IMR-90 (cell line): ENCODE results near the gene RNU6-7. TPM values are rescaled to one million over a fixed set of nuclear protein-coding genes. Genes with fewer than 3 reads are reported as not detected.

Experiments used
- ATAC-seq: fragments of 200-7000 bp; cut with Tn5 transposase; 2 replicates; pipeline ENCODE4 v1.9.1; 2020; ENCODE audit warnings: low read depth, mild to moderate bottlenecking, moderate library complexity
- BruUV-seq: library from RNA; stranded (reverse); fragments of 400-500 nt; replicated peaks from 2 replicates; lab custom pipeline; 2021; lab: Mats Ljungman, UMichigan
- CTCF ChIA-PET: fragments of 300-600 bp; formaldehyde crosslinking; extraction: SDS; loops from one replicate; lab custom pipeline; 2021; ENCODE audit warnings: antibody characterized with exemption; lab: Yijun Ruan, JAX
- POLR2A ChIA-PET: fragments of 300-600 bp; sonication (Branson Sonifier 250); formaldehyde crosslinking; loops from one replicate; lab custom pipeline; 2022; ENCODE audit warnings: antibody characterized with exemption; ENCODE audit not compliant: unreplicated experiment; lab: Charles Lee
- DNase-seq: peaks from one replicate; pipeline ENCODE4 v3.0.0; 2013
- H2AFZ ChIP-seq: replicated peaks from 2 replicates; pipeline ENCODE3; 2013; ENCODE audit warnings: low read length, mild to moderate bottlenecking; ENCODE audit not compliant: poor library complexity
- H2AK5ac ChIP-seq: 2 replicates; pipeline ENCODE4 v1.6.1; 2013; ENCODE audit warnings: low read depth, low read length, inconsistent platforms
- H2AK9ac ChIP-seq: replicated peaks from 2 replicates; pipeline ENCODE3; 2013; ENCODE audit warnings: mild to moderate bottlenecking, low read depth, low read length, moderate library complexity; ENCODE audit not compliant: poor library complexity
- H2BK120ac ChIP-seq: 2 replicates; pipeline ENCODE4 v1.6.1; 2013; ENCODE audit warnings: low read depth, low read length, inconsistent platforms
- H2BK15ac ChIP-seq: 3 replicates; pipeline ENCODE4 v1.6.1; 2013; ENCODE audit warnings: low read depth, low read length, inconsistent platforms
- H2BK20ac ChIP-seq: 2 replicates; pipeline ENCODE4 v1.6.1; 2013; ENCODE audit warnings: low read depth, mild to moderate bottlenecking, inconsistent platforms, low read length, moderate library complexity
- H2BK5ac ChIP-seq: 2 replicates; pipeline ENCODE4 v1.6.1; 2013; ENCODE audit warnings: mild to moderate bottlenecking, low read depth, low read length, inconsistent platforms; ENCODE audit not compliant: poor library complexity, severe bottlenecking
- H3K14ac ChIP-seq: replicated peaks from 2 replicates; pipeline ENCODE4 v1.6.1; 2013; ENCODE audit warnings: low read depth, low read length, inconsistent platforms
- H3K18ac ChIP-seq: 2 replicates; pipeline ENCODE4 v1.6.1; 2013; ENCODE audit warnings: low read depth, low read length, control low read depth
- H3K23ac ChIP-seq: 2 replicates; pipeline ENCODE4 v1.6.1; 2013; ENCODE audit warnings: low read depth, low read length, inconsistent platforms
- H3K27ac ChIP-seq: 2 replicates; pipeline ENCODE4 v1.5.1; 2013; ENCODE audit warnings: mild to moderate bottlenecking, control low read depth, low read length; ENCODE audit not compliant: insufficient read depth
- H3K27me3 ChIP-seq: 2 replicates; pipeline ENCODE4 v1.6.1; 2013; ENCODE audit warnings: low read length; ENCODE audit not compliant: control insufficient read depth, insufficient read depth
- H3K36me3 ChIP-seq: 2 replicates; pipeline ENCODE4 v1.6.1; 2013; ENCODE audit warnings: low read length, mixed read lengths; ENCODE audit not compliant: control insufficient read depth, insufficient read depth
- H3K4ac ChIP-seq: 2 replicates; pipeline ENCODE4 v1.6.1; 2013; ENCODE audit warnings: low read depth, low read length, inconsistent platforms
- H3K4me1 ChIP-seq: 2 replicates; pipeline ENCODE4 v1.6.1; 2013; ENCODE audit warnings: low read length, mixed read lengths; ENCODE audit not compliant: control insufficient read depth, insufficient read depth
- H3K4me2 ChIP-seq: 2 replicates; pipeline ENCODE4 v1.6.1; 2013; ENCODE audit warnings: low read depth, mild to moderate bottlenecking, control low read depth, low read length, moderate library complexity
- H3K4me3 ChIP-seq: 2 replicates; pipeline ENCODE4 v1.5.1; 2013; ENCODE audit warnings: low read depth, mild to moderate bottlenecking, control low read depth, low read length, moderate library complexity; ENCODE audit not compliant: insufficient read depth
- H3K56ac ChIP-seq: 2 replicates; pipeline ENCODE4 v1.6.1; 2013; ENCODE audit warnings: low read length, inconsistent platforms; ENCODE audit not compliant: insufficient read depth; ENCODE audit errors: extremely low read depth
- H3K79me1 ChIP-seq, 2 experiments: 2 replicates each; pipeline ENCODE4 v1.6.1; 2013; ENCODE audit warnings: low read length in 2 of 2, inconsistent platforms in 1 of 2, low read depth in 1 of 2
- H3K9ac ChIP-seq: 2 replicates; pipeline ENCODE4 v1.6.1; 2013; ENCODE audit warnings: low read depth, low read length, control low read depth
- H3K9me1 ChIP-seq: 2 replicates; pipeline ENCODE4 v1.6.1; 2013; ENCODE audit warnings: low read length, inconsistent platforms; ENCODE audit not compliant: insufficient read depth
- H3K9me3 ChIP-seq: 2 replicates; pipeline ENCODE4 v1.6.1; 2013; ENCODE audit warnings: low read length; ENCODE audit not compliant: control insufficient read depth, insufficient read depth
- H4K20me1 ChIP-seq: 2 replicates; pipeline ENCODE4 v1.6.1; 2013; ENCODE audit warnings: low read length, inconsistent platforms; ENCODE audit not compliant: insufficient read depth
- H4K5ac ChIP-seq: 2 replicates; pipeline ENCODE4 v1.6.1; 2013; ENCODE audit warnings: mild to moderate bottlenecking, low read depth, low read length, control low read depth
- H4K8ac ChIP-seq, 2 experiments: 2 replicates each; pipeline ENCODE4 v1.6.1; 2013; ENCODE audit warnings: low read depth in 2 of 2, low read length in 2 of 2, control low read depth in 1 of 2, inconsistent platforms in 1 of 2
- H4K91ac ChIP-seq: 2 replicates; pipeline ENCODE4 v1.6.1; 2013; ENCODE audit warnings: low read depth, low read length, inconsistent platforms; ENCODE audit not compliant: insufficient read depth
- BHLHE40 ChIP-seq: fragments of 150-350 bp; IDR thresholded peaks from 2 replicates; pipeline ENCODE4 v1.6.1; 2016; ENCODE audit warnings: mild to moderate bottlenecking, low read depth, low read length
- CEBPB ChIP-seq: IDR thresholded peaks from 2 replicates; pipeline ENCODE4 v1.6.1; 2012; ENCODE audit warnings: low read depth, low read length, improper control_type of control experiment
- CHD1 ChIP-seq: IDR thresholded peaks from 2 replicates; pipeline ENCODE4 v1.6.1; 2012; ENCODE audit warnings: low read depth, low read length, improper control_type of control experiment
- FOS ChIP-seq: fragments of 150-350 bp; IDR thresholded peaks from 2 replicates; pipeline ENCODE4 v1.6.1; 2016; ENCODE audit warnings: low read depth, low read length
- MAFK ChIP-seq: IDR thresholded peaks from 2 replicates; pipeline ENCODE4 v1.6.1; 2012; ENCODE audit warnings: low read depth, low read length, improper control_type of control experiment
- MAZ ChIP-seq: IDR thresholded peaks from 2 replicates; pipeline ENCODE4 v1.6.1; 2012; ENCODE audit warnings: low read depth, mild to moderate bottlenecking, low read length, improper control_type of control experiment, moderate library complexity, borderline replicate concordance
- MXI1 ChIP-seq: IDR thresholded peaks from 2 replicates; pipeline ENCODE4 v1.6.1; 2012; ENCODE audit warnings: low read depth, mild to moderate bottlenecking, low read length, moderate library complexity, borderline replicate concordance
- NFE2L2 ChIP-seq: fragments of 150-350 bp; IDR thresholded peaks from 2 replicates; pipeline ENCODE4 v1.6.1; 2016; ENCODE audit warnings: low read depth, mild to moderate bottlenecking, low read length
- RAD21 ChIP-seq: IDR thresholded peaks from 2 replicates; pipeline ENCODE4 v1.6.1; 2012; ENCODE audit warnings: low read length, improper control_type of control experiment
- RCOR1 ChIP-seq: IDR thresholded peaks from 2 replicates; pipeline ENCODE4 v1.6.1; 2012; ENCODE audit warnings: mild to moderate bottlenecking, low read length, improper control_type of control experiment; ENCODE audit not compliant: insufficient replicate concordance
- RFX5 ChIP-seq: IDR thresholded peaks from 2 replicates; pipeline ENCODE4 v1.8.0; 2012; ENCODE audit warnings: low read depth, mild to moderate bottlenecking, low read length, moderate library complexity
- SMC3 ChIP-seq: fragments of 150-350 bp; IDR thresholded peaks from 2 replicates; pipeline ENCODE4 v1.6.1; 2016; ENCODE audit warnings: low read depth, mild to moderate bottlenecking, antibody characterized with exemption, low read length, moderate library complexity
- dilution Hi-C: fragments of 300-500 bp; cut with HindIII; formaldehyde crosslinking; loops from one replicate; pipeline ENCODE4 v1.14.3; 2018; ENCODE audit warnings: low sequenced_read_pairs; ENCODE audit not compliant: unreplicated experiment
- in situ Hi-C: fragments of 300-500 bp; cut with MboI; formaldehyde crosslinking; loops from 3 replicates; pipeline ENCODE4 v1.14.3; 2019; ENCODE audit warnings: low sequenced_read_pairs, inconsistent platforms, mixed read lengths
- intact Hi-C: fragments of 100-400 bp; cut with micrococcal nuclease; formaldehyde crosslinking; loops from 2 replicates; pipeline ENCODE4 v1.10.0; 2022
- polyA plus RNA-seq, 3 experiments: library from polyadenylated mRNA; depleted of rRNA; stranded (reverse); fragments of >200 nt; gene quantifications; 2 replicates each; pipeline ENCODE4 v1.2.3, GENCODE V29; 2012; ENCODE audit warnings: low replicate concordance in 1 of 3
- total RNA-seq: library from RNA; depleted of rRNA; stranded (reverse); fragments of >200 nt; gene quantifications from 2 replicates; pipeline ENCODE4 v1.2.3, GENCODE V29; 2012
- TF ChIP-seq, protein P1 (sequence below): fragments of 150-350 bp; IDR thresholded peaks from 2 replicates; pipeline ENCODE4 v1.6.1; 2017; ENCODE audit warnings: mild to moderate bottlenecking, antibody characterized with exemption, low read length, low read depth
- TF ChIP-seq, protein P2 (sequence below): conservative IDR thresholded peaks from 2 replicates; pipeline ENCODE4 v1.5.1; 2012; ENCODE audit warnings: mild to moderate bottlenecking, low read depth, low read length, improper control_type of control experiment

Gene RNU6-7
- total and polyA plus RNA-seq, 2 of the 4 experiments (the other 2 are of a cell fraction): not detected

DNA sequence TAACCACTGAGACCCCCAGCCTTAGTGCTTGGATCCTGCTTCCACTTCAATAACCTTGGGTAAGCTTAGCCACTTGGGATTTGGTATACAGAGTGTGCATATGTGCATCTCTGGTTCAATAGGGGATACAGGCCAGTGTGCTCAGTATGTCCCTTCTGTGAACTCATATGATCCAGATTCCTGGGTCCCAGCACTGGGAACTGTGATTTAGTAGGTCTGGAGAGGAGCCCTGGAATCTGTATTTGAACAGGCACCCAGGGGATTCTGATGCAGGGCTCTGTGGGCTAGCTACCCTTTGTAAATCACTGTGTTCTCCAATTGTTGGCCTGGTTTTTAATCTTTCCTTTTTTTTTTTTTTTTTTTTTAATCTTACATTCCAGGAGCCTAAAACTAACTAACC is 11.0 kb downstream of the RNU6-7 start:
- no peak overlapping the region for H2BK120ac ChIP-seq
- no peak overlapping the region for H3K9ac ChIP-seq
- no peaks in the 10 kb centered on the region for H3K9me1 ChIP-seq
- H3K36me3 ChIP-seq: no peaks in the 10 kb centered on the region
- DNase-seq (no peak), ATAC-seq (no peak)
- ChIA-PET POLR2A (interaction anchor here (0.6 kb wide), 1 partner anchor 138 kb away, joined by 7 read pairs; no protein-coding TSS in a partner anchor), CTCF (no interaction called here)
- H3K14ac ChIP-seq: no peak overlapping the region
- no peaks in the 10 kb centered on the region for H4K20me1 ChIP-seq
- no peaks in the 10 kb centered on the region for H3K9me3 ChIP-seq
- H2AFZ ChIP-seq: no peak overlapping the region
- dilution Hi-C loops (no loop called here), intact Hi-C loops (no loop called here), in situ Hi-C loops (no loop called here)
- no peak overlapping the region for H3K4ac ChIP-seq
- no peak overlapping the region for H4K8ac ChIP-seq
- no peaks in the 10 kb centered on the region for H3K4me1 ChIP-seq
- no TSS peak for BruUV-seq
- no peak overlapping the region for H2BK20ac ChIP-seq
- no peak overlapping the region for H2AK9ac ChIP-seq
- no peak overlapping the region for H3K27ac ChIP-seq
- no peak overlapping the region for H2BK5ac ChIP-seq
- H3K79me1 ChIP-seq: no peaks in the 10 kb centered on the region
- no peak overlapping the region for H3K56ac ChIP-seq
- H3K4me2 ChIP-seq: no peak overlapping the region
- TF ChIP-seq MXI1: no peak
- TF ChIP-seq SMC3: no peak
- no peak for TF ChIP-seq MAFK
- no peak for TF ChIP-seq CEBPB
- TF ChIP-seq RCOR1: no peak
- no peak for TF ChIP-seq RAD21
- no peak for TF ChIP-seq MAZ
- no peak for TF ChIP-seq NFE2L2
- TF ChIP-seq CHD1: no peak
- TF ChIP-seq FOS: no peak
- TF ChIP-seq, protein P1, sequence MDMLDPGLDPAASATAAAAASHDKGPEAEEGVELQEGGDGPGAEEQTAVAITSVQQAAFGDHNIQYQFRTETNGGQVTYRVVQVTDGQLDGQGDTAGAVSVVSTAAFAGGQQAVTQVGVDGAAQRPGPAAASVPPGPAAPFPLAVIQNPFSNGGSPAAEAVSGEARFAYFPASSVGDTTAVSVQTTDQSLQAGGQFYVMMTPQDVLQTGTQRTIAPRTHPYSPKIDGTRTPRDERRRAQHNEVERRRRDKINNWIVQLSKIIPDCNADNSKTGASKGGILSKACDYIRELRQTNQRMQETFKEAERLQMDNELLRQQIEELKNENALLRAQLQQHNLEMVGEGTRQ: no peak
- no peak for TF ChIP-seq RFX5
- TF ChIP-seq, protein P2, sequence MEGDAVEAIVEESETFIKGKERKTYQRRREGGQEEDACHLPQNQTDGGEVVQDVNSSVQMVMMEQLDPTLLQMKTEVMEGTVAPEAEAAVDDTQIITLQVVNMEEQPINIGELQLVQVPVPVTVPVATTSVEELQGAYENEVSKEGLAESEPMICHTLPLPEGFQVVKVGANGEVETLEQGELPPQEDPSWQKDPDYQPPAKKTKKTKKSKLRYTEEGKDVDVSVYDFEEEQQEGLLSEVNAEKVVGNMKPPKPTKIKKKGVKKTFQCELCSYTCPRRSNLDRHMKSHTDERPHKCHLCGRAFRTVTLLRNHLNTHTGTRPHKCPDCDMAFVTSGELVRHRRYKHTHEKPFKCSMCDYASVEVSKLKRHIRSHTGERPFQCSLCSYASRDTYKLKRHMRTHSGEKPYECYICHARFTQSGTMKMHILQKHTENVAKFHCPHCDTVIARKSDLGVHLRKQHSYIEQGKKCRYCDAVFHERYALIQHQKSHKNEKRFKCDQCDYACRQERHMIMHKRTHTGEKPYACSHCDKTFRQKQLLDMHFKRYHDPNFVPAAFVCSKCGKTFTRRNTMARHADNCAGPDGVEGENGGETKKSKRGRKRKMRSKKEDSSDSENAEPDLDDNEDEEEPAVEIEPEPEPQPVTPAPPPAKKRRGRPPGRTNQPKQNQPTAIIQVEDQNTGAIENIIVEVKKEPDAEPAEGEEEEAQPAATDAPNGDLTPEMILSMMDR: no peak
- no peak for TF ChIP-seq BHLHE40
- H4K91ac ChIP-seq: no peak overlapping the region
- no peak overlapping the region for H3K23ac ChIP-seq
- H3K18ac ChIP-seq: no peak overlapping the region
- H3K27me3 ChIP-seq: peaks cover 4% of the 10 kb centered on the region
- H4K5ac ChIP-seq: no peak overlapping the region
- no peak overlapping the region for H2AK5ac ChIP-seq
- H2BK15ac ChIP-seq: no peak overlapping the region
- no peak overlapping the region for H3K4me3 ChIP-seq
